GM10248 (cell line): ENCODE measurements around the gene GNB5.

Experiments used
- CTCF ChIA-PET: fragments of 300-600 bp; sonication (Branson Sonifier 250); formaldehyde crosslinking; extraction: SDS; loops from one replicate; lab custom pipeline; 2021; ENCODE audit warnings: antibody characterized with exemption; lab: Yijun Ruan, JAX
- POLR2A ChIA-PET: fragments of 350-650 bp; sonication (Branson Sonifier 250); formaldehyde crosslinking; extraction: SDS; loops from one replicate; lab custom pipeline; 2020; ENCODE audit warnings: antibody characterized with exemption; lab: Yijun Ruan, JAX
- DNase-seq: peaks from one replicate; pipeline ENCODE4 v3.0.0; 2012; ENCODE audit errors: extremely low spot score
- TF ChIP-seq, protein P1 (sequence below): IDR thresholded peaks from 2 replicates; pipeline ENCODE4 v1.5.1; 2012; ENCODE audit warnings: mild to moderate bottlenecking, low read depth; ENCODE audit errors: extremely low read depth, missing control alignments, control extremely low read depth

GNB5 gene

DNA sequence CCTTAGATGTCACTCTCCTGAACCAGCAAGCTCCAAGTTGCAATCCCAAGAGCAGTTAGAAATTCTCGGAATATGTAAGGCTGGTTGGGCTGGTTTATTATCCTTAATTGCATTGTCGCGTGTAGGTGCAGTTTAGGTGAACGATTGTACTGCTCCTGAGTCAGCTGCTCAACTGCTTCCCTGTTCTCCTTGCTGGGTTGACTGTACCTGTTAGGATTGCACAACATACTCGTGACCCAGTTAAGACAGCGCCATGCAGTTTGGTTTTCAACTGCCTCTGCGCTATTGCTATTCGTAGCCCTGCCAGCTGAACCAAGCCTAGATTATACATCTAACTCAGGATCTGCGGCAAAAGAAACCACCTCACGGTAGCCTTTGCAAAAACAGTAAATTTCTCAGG lies 119.6 kb downstream of the GNB5 start:
- no peak for DNase-seq
- ChIA-PET CTCF (interaction anchor here (0.8 to 12.6 kb wide), 8 partner anchors 8 to 87 kb away, joined by 3 to 145 read pairs (median 3); no protein-coding TSS in a partner anchor), POLR2A (no interaction called here)
- TF ChIP-seq, protein P1, sequence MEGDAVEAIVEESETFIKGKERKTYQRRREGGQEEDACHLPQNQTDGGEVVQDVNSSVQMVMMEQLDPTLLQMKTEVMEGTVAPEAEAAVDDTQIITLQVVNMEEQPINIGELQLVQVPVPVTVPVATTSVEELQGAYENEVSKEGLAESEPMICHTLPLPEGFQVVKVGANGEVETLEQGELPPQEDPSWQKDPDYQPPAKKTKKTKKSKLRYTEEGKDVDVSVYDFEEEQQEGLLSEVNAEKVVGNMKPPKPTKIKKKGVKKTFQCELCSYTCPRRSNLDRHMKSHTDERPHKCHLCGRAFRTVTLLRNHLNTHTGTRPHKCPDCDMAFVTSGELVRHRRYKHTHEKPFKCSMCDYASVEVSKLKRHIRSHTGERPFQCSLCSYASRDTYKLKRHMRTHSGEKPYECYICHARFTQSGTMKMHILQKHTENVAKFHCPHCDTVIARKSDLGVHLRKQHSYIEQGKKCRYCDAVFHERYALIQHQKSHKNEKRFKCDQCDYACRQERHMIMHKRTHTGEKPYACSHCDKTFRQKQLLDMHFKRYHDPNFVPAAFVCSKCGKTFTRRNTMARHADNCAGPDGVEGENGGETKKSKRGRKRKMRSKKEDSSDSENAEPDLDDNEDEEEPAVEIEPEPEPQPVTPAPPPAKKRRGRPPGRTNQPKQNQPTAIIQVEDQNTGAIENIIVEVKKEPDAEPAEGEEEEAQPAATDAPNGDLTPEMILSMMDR = no peak

- TF ChIP-seq, protein P1 = no peak
- ChIA-PET POLR2A (interaction anchor here (0.7 kb wide), 1 partner anchor 18 kb away, joined by 5 read pairs; no protein-coding TSS in a partner anchor), CTCF (interaction anchor here (0.7 to 12.6 kb wide), 5 partner anchors 10 to 69 kb away, joined by 3 to 145 read pairs (median 3); no protein-coding TSS in a partner anchor)
- DNase-seq = no peak
These were observed 121.6 kb downstream of the GNB5 start for GRCh38 chr15:52069559-52069958.

GRCh38 chr15:52068004-52068615 lies 123.1 kb downstream of the GNB5 start:
- CTCF ChIA-PET = interaction anchor here (1.5 to 12.6 kb wide), 3 partner anchors 12 to 47 kb away, joined by 3 to 145 read pairs (median 4); no protein-coding TSS in a partner anchor
- TF ChIP-seq, protein P1 = no peak
- POLR2A ChIA-PET = interaction anchor here (1.1 to 1.2 kb wide), 2 partner anchors 48 to 90 kb away, joined by 3 read pairs; no protein-coding TSS in a partner anchor
- DNase-seq = no peak

DNA sequence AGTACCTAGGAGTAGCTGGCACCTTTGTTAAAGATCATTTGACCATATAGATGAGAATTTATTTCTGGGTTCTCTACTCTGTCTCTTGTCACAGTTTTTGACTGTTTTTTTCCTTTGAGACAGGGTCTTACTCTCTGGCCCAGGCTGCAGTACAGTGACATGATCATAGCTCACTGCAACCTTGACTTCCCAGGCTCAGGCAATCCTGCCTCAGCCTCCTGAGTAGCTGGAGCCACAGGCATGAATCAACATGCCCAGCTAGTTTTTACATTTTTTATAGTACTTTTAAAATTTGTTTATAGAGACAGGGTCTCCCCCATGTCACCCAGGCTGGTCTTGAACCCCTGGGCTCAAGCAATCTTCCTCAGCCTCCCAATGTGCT lies 123.7 kb downstream of the GNB5 start:
- ChIA-PET POLR2A (interaction anchor here (1.2 kb wide), 1 partner anchor 91 kb away, joined by 3 read pairs; no protein-coding TSS in a partner anchor), CTCF (interaction anchor here (0.7 to 12.6 kb wide), 5 partner anchors 12 to 46 kb away, joined by 3 to 145 read pairs (median 4); no protein-coding TSS in a partner anchor)
- TF ChIP-seq, protein P1 = no peak
- no peak for DNase-seq

GRCh38 chr15:52066842-52067544 lies 124.2 kb downstream of the GNB5 start:
- ChIA-PET CTCF (interaction anchor here (0.7 to 12.6 kb wide), 7 partner anchors 13 to 141 kb away, joined by 3 to 145 read pairs (median 4); no protein-coding TSS in a partner anchor), POLR2A (interaction anchor here (1.2 kb wide), 1 partner anchor 91 kb away, joined by 3 read pairs; no protein-coding TSS in a partner anchor)
- no peak for DNase-seq
- TF ChIP-seq, protein P1 = no peak
